H1 (cell line): ENCODE data around the gene CHD9. TPM values are rescaled to one million over a fixed set of nuclear protein-coding genes. Genes with fewer than 3 reads are reported as not detected.

Source experiments
- CTCF ChIA-PET: fragments of 300-600 bp; sonication (Branson Sonifier 250); formaldehyde crosslinking; loops from one replicate; lab custom pipeline; 2021; ENCODE audit not compliant: partially characterized antibody; lab: Charles Lee
- POLR2A ChIA-PET: fragments of 300-600 bp; sonication (Branson Sonifier 250); formaldehyde crosslinking; loops from one replicate; lab custom pipeline; 2021; ENCODE audit warnings: inconsistent platforms; ENCODE audit not compliant: partially characterized antibody; lab: Charles Lee
- DNase-seq, 2 experiments: peaks; one replicate each; pipeline versions ENCODE4 v3.0.0 to v3.0.0-alpha.2; 2010 to 2022; ENCODE audit warnings: low spot score in 2 of 2, low read depth in 1 of 2, mixed read lengths in 1 of 2
- FAIRE-seq: peaks from 2 replicates; lab custom pipeline; 2011; peaks lifted over from hg19 to GRCh38; lab: Jason Lieb, UNC
- H2AFZ ChIP-seq: 2 replicates; pipeline ENCODE4 v1.8.1; 2012; ENCODE audit warnings: low read length, inconsistent platforms
- H2AK5ac ChIP-seq: 2 replicates; pipeline ENCODE4 v1.6.1; 2013; ENCODE audit warnings: low read depth, low read length
- H2BK120ac ChIP-seq: replicated peaks from 2 replicates; pipeline ENCODE3; 2013; ENCODE audit warnings: low read depth, low read length, inconsistent platforms
- H2BK12ac ChIP-seq: 2 replicates; pipeline ENCODE4 v1.6.1; 2013; ENCODE audit warnings: low read depth, low read length
- H2BK15ac ChIP-seq: 2 replicates; pipeline ENCODE4 v1.6.1; 2013; ENCODE audit warnings: low read length
- H2BK20ac ChIP-seq: 2 replicates; pipeline ENCODE4 v1.6.1; 2013; ENCODE audit warnings: low read length
- H2BK5ac ChIP-seq: 2 replicates; pipeline ENCODE4 v1.6.1; 2013; ENCODE audit warnings: low read depth, low read length
- H3K14ac ChIP-seq: 2 replicates; pipeline ENCODE4 v1.6.1; 2013; ENCODE audit warnings: inconsistent platforms; ENCODE audit not compliant: insufficient read length
- H3K18ac ChIP-seq: 2 replicates; pipeline ENCODE4 v1.6.1; 2013; ENCODE audit warnings: low read length; ENCODE audit errors: extremely low read depth
- H3K23ac ChIP-seq: 2 replicates; pipeline ENCODE4 v1.6.1; 2013; ENCODE audit warnings: inconsistent platforms; ENCODE audit not compliant: insufficient read length
- H3K23me2 ChIP-seq: 2 replicates; pipeline ENCODE4 v1.6.1; 2013; ENCODE audit warnings: low read depth, low read length
- H3K27ac ChIP-seq: 2 replicates; pipeline ENCODE4 v1.6.1; 2011; ENCODE audit warnings: low read depth, low read length, inconsistent platforms
- H3K27me3 ChIP-seq, 4 experiments: replicated peaks in 1 of 4; 1 replicate in 1 of 4; 2 replicates in 3 of 4; pipeline versions ENCODE4 v1.6.1 to v1.8.1; 2011 to 2013; ENCODE audit warnings: low read length in 3 of 4, mild to moderate bottlenecking in 3 of 4, inconsistent platforms in 2 of 4, mixed read lengths in 2 of 4, moderate library complexity in 1 of 4; ENCODE audit not compliant: control insufficient read depth in 3 of 4, insufficient read depth in 3 of 4; ENCODE audit errors: extremely low read depth in 1 of 4
- H3K36me3 ChIP-seq, 4 experiments: 2 replicates each; pipeline versions ENCODE4 v1.6.1 to v1.8.1; 2011 to 2013; ENCODE audit warnings: mild to moderate bottlenecking in 4 of 4, low read length in 3 of 4, moderate library complexity in 2 of 4, control low read depth in 1 of 4, inconsistent platforms in 1 of 4; ENCODE audit not compliant: insufficient read depth in 4 of 4, control insufficient read depth in 2 of 4
- H3K4ac ChIP-seq: replicated peaks from 2 replicates; pipeline ENCODE3; 2013; ENCODE audit warnings: low read length, low read depth, mixed read lengths, inconsistent platforms; ENCODE audit not compliant: insufficient read length
- H3K4me1 ChIP-seq, 4 experiments: replicated peaks in 1 of 4; 1 replicate in 1 of 4; 2 replicates in 3 of 4; pipeline versions ENCODE4 v1.6.1 to v1.8.1; 2011 to 2013; ENCODE audit warnings: low read length in 3 of 4, inconsistent platforms in 2 of 4, mixed read lengths in 1 of 4; ENCODE audit not compliant: insufficient read depth in 4 of 4, control insufficient read depth in 3 of 4
- H3K4me2 ChIP-seq, 2 experiments: 2 replicates each; pipeline versions ENCODE4 v1.6.1 to v1.8.1; 2011 to 2013; ENCODE audit warnings: low read depth in 2 of 2, low read length in 2 of 2, control low read depth in 1 of 2, inconsistent platforms in 1 of 2, mild to moderate bottlenecking in 1 of 2; ENCODE audit not compliant: insufficient read depth in 1 of 2
- H3K4me3 ChIP-seq, 4 experiments: fragments of 200-600, 300-600 bp in 1 of 4; sonication (generic), shearing (Covaris generic), sonication (Bioruptor Twin) in 1 of 4; 2 replicates each; pipeline versions ENCODE4 v1.5.1 to v1.8.1; 2011 to 2016; ENCODE audit warnings: low read length in 4 of 4, low read depth in 3 of 4, control low read depth in 2 of 4, inconsistent platforms in 2 of 4, mild to moderate bottlenecking in 2 of 4, mixed read lengths in 1 of 4, moderate library complexity in 1 of 4; ENCODE audit not compliant: insufficient read depth in 2 of 4; ENCODE audit errors: extremely low read depth in 1 of 4
- H3K56ac ChIP-seq: replicated peaks from 2 replicates; pipeline ENCODE3; 2013; ENCODE audit warnings: low read depth, mild to moderate bottlenecking, mixed read lengths, low read length, inconsistent platforms; ENCODE audit not compliant: insufficient read length
- H3K79me1 ChIP-seq: 2 replicates; pipeline ENCODE4 v1.6.1; 2013; ENCODE audit warnings: low read depth, low read length, control low read depth
- H3K79me2 ChIP-seq, 2 experiments: 2 replicates each; pipeline versions ENCODE4 v1.6.1 to v1.8.1; 2012 to 2013; ENCODE audit warnings: low read length in 2 of 2, mild to moderate bottlenecking in 2 of 2, inconsistent platforms in 1 of 2; ENCODE audit not compliant: insufficient read depth in 2 of 2, control insufficient read depth in 1 of 2
- H3K9ac ChIP-seq, 4 experiments: replicated peaks in 1 of 4; 1 replicate in 1 of 4; 2 replicates in 3 of 4; pipeline versions ENCODE4 v1.6.1 to v1.8.1; 2011 to 2013; ENCODE audit warnings: low read depth in 3 of 4, low read length in 3 of 4, control low read depth in 2 of 4, mild to moderate bottlenecking in 2 of 4, moderate library complexity in 2 of 4, inconsistent platforms in 1 of 4; ENCODE audit errors: extremely low read depth in 1 of 4
- H3K9me3 ChIP-seq, 2 experiments: 2 replicates each; pipeline versions ENCODE4 v1.6.1 to v1.8.1; 2012 to 2013; ENCODE audit warnings: mild to moderate bottlenecking in 2 of 2, moderate library complexity in 2 of 2, control low read depth in 1 of 2, inconsistent platforms in 1 of 2, low read depth in 1 of 2, low read length in 1 of 2, mixed read lengths in 1 of 2; ENCODE audit not compliant: insufficient read depth in 2 of 2
- H4K20me1 ChIP-seq, 2 experiments: replicated peaks in 1 of 2; 2 replicates each; pipeline versions ENCODE3 to v1.8.1; 2011 to 2013; ENCODE audit warnings: inconsistent platforms in 2 of 2, low read length in 2 of 2, mild to moderate bottlenecking in 1 of 2; ENCODE audit not compliant: insufficient read depth in 2 of 2, control insufficient read depth in 1 of 2
- H4K5ac ChIP-seq: 2 replicates; pipeline ENCODE4 v1.6.1; 2013; ENCODE audit warnings: low read length, low read depth, mixed read lengths, inconsistent platforms; ENCODE audit not compliant: insufficient read length
- H4K8ac ChIP-seq: 2 replicates; pipeline ENCODE4 v1.8.0; 2013; ENCODE audit warnings: mild to moderate bottlenecking, moderate library complexity, low read length, inconsistent platforms; ENCODE audit not compliant: insufficient read depth; ENCODE audit errors: extremely low read depth
- H4K91ac ChIP-seq: replicated peaks from 2 replicates; pipeline ENCODE3; 2013; ENCODE audit warnings: low read length, mixed read lengths, inconsistent platforms; ENCODE audit not compliant: insufficient read length
- CHD2 ChIP-seq: IDR thresholded peaks from 2 replicates; pipeline ENCODE4 v1.6.1; 2012; ENCODE audit warnings: low read length, improper control_type of control experiment
- JUND ChIP-seq: IDR thresholded peaks from 2 replicates; pipeline ENCODE4 v1.6.1; 2011; ENCODE audit warnings: mild to moderate bottlenecking, improper control_type of control experiment, low read length
- POU5F1 ChIP-seq: IDR thresholded peaks from 2 replicates; pipeline ENCODE4 v1.6.1; 2011; ENCODE audit warnings: low read depth, mild to moderate bottlenecking, low read length, moderate library complexity
- WGBS, 2 experiments: shearing (Covaris generic) in 1 of 2; methylation state at CpG; one replicate each; pipeline versions ENCODE4 v1.1.6 to v1.1.7; 2013 to 2015; ENCODE audit warnings: low lambda C conversion rate in 2 of 2, mixed read lengths in 2 of 2, inconsistent platforms in 1 of 2, low coverage in 1 of 2, missing lambda C conversion rate in 1 of 2; ENCODE audit not compliant: insufficient replicate concordance in 2 of 2, insufficient coverage in 1 of 2, insufficient read length in 1 of 2; ENCODE audit errors: extremely low coverage in 1 of 2, missing lambda C conversion rate in 1 of 2; 5-methylcytosine and 5-hydroxymethylcytosine counted together
- polyA plus RNA-seq, 7 experiments: library from polyadenylated mRNA; depleted of rRNA in 3 of 7; stranded (reverse) in 5 of 7; unstranded in 2 of 7; fragments of >200 nt in 5 of 7; fragments of 200-250 nt in 2 of 7; gene quantifications; 1 replicate in 5 of 7; 2 replicates in 1 of 7; 4 replicates in 1 of 7; pipeline versions ENCODE4 v1.2.1 to v1.2.3, GENCODE V29; 2011 to 2013; ENCODE audit warnings: missing spikeins in 2 of 7, mixed read lengths in 2 of 7
- total RNA-seq: library from RNA; stranded (reverse); fragmentation: NEBNext Ultra II Directional; extraction: Animal tissue kit (Norgen Biotek cat#: 25700); gene quantifications from 2 replicates; pipeline ENCODE4 v1.2.1, GENCODE V29; 2021

CHD9 gene
- total and polyA plus RNA-seq, 2 of the 8 experiments (the other 6 are each of a cell fraction or from before 2014, with no cell fraction given), result 9.9 to 32.4 TPM

DNA sequence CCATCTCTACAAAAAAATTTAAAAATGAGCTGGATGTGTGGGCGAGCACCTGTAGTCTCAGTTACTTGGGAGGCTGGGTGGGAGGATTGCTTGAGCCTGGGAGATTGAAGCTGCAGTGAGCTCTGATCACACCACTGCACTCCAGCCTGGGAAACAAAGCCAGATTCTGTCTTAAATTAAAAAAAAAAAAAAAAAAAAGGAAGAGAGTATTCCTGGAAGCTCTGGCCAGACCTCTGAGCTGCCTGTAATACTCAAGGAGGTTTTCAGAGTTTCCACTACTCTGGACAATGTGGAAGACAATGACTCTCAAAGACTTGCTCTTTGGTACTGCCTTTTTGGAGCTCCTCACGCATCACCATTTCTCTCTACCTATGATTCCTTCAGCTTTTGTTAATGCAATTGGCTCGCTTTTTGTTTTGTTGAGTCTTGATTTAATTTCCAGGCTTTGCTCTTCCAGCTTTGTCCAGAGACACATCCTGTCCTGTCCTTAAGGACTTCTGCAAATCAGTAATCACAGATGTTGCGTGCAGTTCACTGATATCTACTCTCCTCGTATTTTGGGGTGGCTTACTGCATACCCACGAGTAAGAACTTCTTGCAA lies 10.8 kb downstream of the CHD9 start:
- Histone ChIP-seq H2AK5ac (no peak overlapping the region), H2BK120ac (no peak overlapping the region), H3K23ac (no peak overlapping the region), H3K79me1 (peaks cover 4% of the 10 kb centered on the region; the same call in 1 of the 2 replicates), H3K27me3 (no peaks in the 10 kb centered on the region), H4K20me1 (no peaks in the 10 kb centered on the region), H3K18ac (no peak overlapping the region), H3K23me2 (no peaks in the 10 kb centered on the region; the same call in 1 of the 2 replicates), H4K5ac (no peak overlapping the region), H3K56ac (no peak overlapping the region), H3K4me1 (peaks cover 0 to 6% (median 2%) of the 10 kb centered on the region in 4 experiments; a peak in 2 of 7 replicates), H2BK5ac (no peak overlapping the region), H2BK12ac (no peak overlapping the region), H3K9ac (no peak overlapping the region), H3K36me3 (no peaks in the 10 kb centered on the region; a peak in 2 of 8 replicates), H4K91ac (no peak overlapping the region), H3K14ac (no peak overlapping the region), H2BK15ac (no peak overlapping the region), H2BK20ac (no peak overlapping the region), H3K4ac (no peak overlapping the region), H3K27ac (no peak overlapping the region), H3K9me3 (no peaks in the 10 kb centered on the region), H3K79me2 (peaks cover 0 to 23% of the 10 kb centered on the region in 2 experiments; a peak in 2 of 4 replicates), H2AFZ (no peak overlapping the region), H3K4me2 (no peak overlapping the region), H4K8ac (no peak overlapping the region), H3K4me3 (no peak overlapping the region)
- POLR2A ChIA-PET, result interaction anchor here (0.8 to 1.4 kb wide), 3 partner anchors 12 to 33 kb away, joined by 4 to 5 read pairs (median 4); partner anchors contain the start of gene CHD9
- CTCF ChIA-PET, result interaction anchor here (0.9 to 4.5 kb wide), 3 partner anchors 10 to 22 kb away, joined by 3 to 21 read pairs (median 3); partner anchors contain the start of gene CHD9
- 84% methylated on average over 6 of the region's 6 CpGs; no CpG with 5 or more reads in 1 of the 2 experiments for WGBS, 2 experiments
- no peak for DNase-seq
- FAIRE-seq, result no peak
- TF ChIP-seq JUND, result no peak
- TF ChIP-seq POU5F1, result no peak
- no peak for TF ChIP-seq CHD2
